Neural cell (in vitro differentiated cells): ENCODE measurements around the gene TMCC2. TPM values are rescaled to one million over a fixed set of nuclear protein-coding genes. Genes with fewer than 3 reads are reported as not detected.

Experiments used
- H2AFZ ChIP-seq: fragments of 200-600, 300-800 bp; sonication (generic), shearing (Covaris generic); 2 replicates; pipeline ENCODE4 v1.6.0; 2014; ENCODE audit warnings: low read depth, mild to moderate bottlenecking, antibody characterized with exemption, low read length, moderate library complexity
- H3F3A ChIP-seq: fragments of 200-600 bp; shearing (Covaris generic); 2 replicates; pipeline ENCODE4 v1.6.1; 2016; ENCODE audit warnings: mild to moderate bottlenecking, moderate library complexity, mixed read lengths, antibody characterized with exemption, low read length; ENCODE audit not compliant: insufficient read depth, poor library complexity, severe bottlenecking
- H3K27ac ChIP-seq: fragments of 200-600, 300-800 bp; sonication (generic), shearing (Covaris generic); 2 replicates; pipeline ENCODE4 v1.5.1; 2014; ENCODE audit warnings: mild to moderate bottlenecking, low read length, moderate library complexity
- H3K27me3 ChIP-seq: fragments of 300-800, 200-600 bp; sonication (generic), shearing (Covaris generic); 2 replicates; pipeline ENCODE4 v1.6.0; 2014; ENCODE audit warnings: mild to moderate bottlenecking, low read depth, low read length, moderate library complexity; ENCODE audit not compliant: insufficient read depth
- H3K36me3 ChIP-seq: fragments of 300-800, 200-600 bp; sonication (generic), shearing (Covaris generic); 2 replicates; pipeline ENCODE4 v1.5.1; 2014; ENCODE audit warnings: mild to moderate bottlenecking, antibody characterized with exemption, low read length, moderate library complexity; ENCODE audit not compliant: insufficient read depth
- H3K4me2 ChIP-seq: fragments of 300-800, 200-600 bp; sonication (generic), shearing (Covaris generic); 2 replicates; pipeline ENCODE4 v1.6.0; 2014; ENCODE audit warnings: mild to moderate bottlenecking, low read length
- H3K4me3 ChIP-seq: fragments of 300-800, 200-600 bp; sonication (generic), shearing (Covaris generic); 2 replicates; pipeline ENCODE4 v1.5.1; 2014; ENCODE audit warnings: mild to moderate bottlenecking, low read length, moderate library complexity
- H3K79me2 ChIP-seq: fragments of 200-600 bp; shearing (Covaris generic); replicated peaks from 2 replicates; pipeline ENCODE4 v1.6.0; 2014; ENCODE audit warnings: mild to moderate bottlenecking, low read length, moderate library complexity; ENCODE audit not compliant: insufficient read depth
- H3K9ac ChIP-seq: fragments of 300-800, 200-600 bp; sonication (generic), shearing (Covaris generic); 2 replicates; pipeline ENCODE4 v1.6.1; 2016; ENCODE audit warnings: mild to moderate bottlenecking, low read length, mixed read lengths
- H3K9me2 ChIP-seq: fragments of 200-600 bp; shearing (Covaris generic); 2 replicates; pipeline ENCODE4 v1.6.1; 2016; ENCODE audit warnings: mild to moderate bottlenecking, low read length, mixed read lengths; ENCODE audit not compliant: insufficient read depth
- H3K9me3 ChIP-seq: fragments of 200-600, 300-800 bp; sonication (generic), shearing (Covaris generic); 2 replicates; pipeline ENCODE4 v1.6.1; 2016; ENCODE audit warnings: mild to moderate bottlenecking, mixed run types, low read length, moderate library complexity, mixed read lengths
- H4K20me1 ChIP-seq: fragments of 200-600 bp; shearing (Covaris generic); 2 replicates; pipeline ENCODE4 v1.6.1; 2016; ENCODE audit warnings: mild to moderate bottlenecking, mixed run types; ENCODE audit not compliant: insufficient read depth
- CTCF ChIP-seq: fragments of 450-650 bp; IDR thresholded peaks from 2 replicates; pipeline ENCODE4 v1.5.1; 2014; ENCODE audit warnings: antibody characterized with exemption, mild to moderate bottlenecking, moderate library complexity; ENCODE audit not compliant: poor library complexity, severe bottlenecking
- EP300 ChIP-seq: fragments of 450-650 bp; conservative IDR thresholded peaks from 2 replicates; pipeline ENCODE4 v1.6.1; 2014; ENCODE audit warnings: antibody characterized with exemption, mild to moderate bottlenecking, moderate library complexity; ENCODE audit not compliant: poor library complexity, severe bottlenecking
- EZH2 ChIP-seq: fragments of 200-600, 300-800 bp; shearing (Covaris generic), sonication (generic); IDR thresholded peaks from 2 replicates; pipeline ENCODE4 v1.6.1; 2014; ENCODE audit warnings: antibody characterized with exemption, low read length, borderline replicate concordance, mild to moderate bottlenecking; ENCODE audit not compliant: insufficient read depth, poor library complexity, severe bottlenecking
- MXI1 ChIP-seq: fragments of 450-650 bp; conservative IDR thresholded peaks from 2 replicates; pipeline ENCODE4 v1.6.1; 2014; ENCODE audit warnings: antibody characterized with exemption, mild to moderate bottlenecking; ENCODE audit not compliant: poor library complexity, severe bottlenecking
- POLR2AphosphoS5 ChIP-seq: IDR thresholded peaks from 2 replicates; pipeline ENCODE4 v1.6.1; 2012
- RAD21 ChIP-seq: fragments of 450-650 bp; conservative IDR thresholded peaks from 2 replicates; pipeline ENCODE4 v1.6.1; 2014; ENCODE audit warnings: antibody characterized with exemption, mild to moderate bottlenecking, moderate library complexity
- REST ChIP-seq: IDR thresholded peaks from 2 replicates; pipeline ENCODE4 v1.6.1; 2012; ENCODE audit warnings: borderline replicate concordance
- SMC3 ChIP-seq: fragments of 450-650 bp; conservative IDR thresholded peaks from 2 replicates; pipeline ENCODE4 v1.6.1; 2014; ENCODE audit warnings: antibody characterized with exemption, mild to moderate bottlenecking, moderate library complexity; ENCODE audit not compliant: poor library complexity
- TAF1 ChIP-seq: IDR thresholded peaks from 2 replicates; pipeline ENCODE4 v1.6.1; 2012; ENCODE audit warnings: low read depth
- polyA plus RNA-seq: library from polyadenylated mRNA; depleted of rRNA; stranded (reverse); fragments of >200 nt; gene quantifications from 2 replicates; pipeline ENCODE4 v1.2.3, GENCODE V29; 2014

Gene TMCC2
- polyA plus RNA-seq, 1 donor from 2014 or later: 32.2 TPM

GRCh38 chr1:205258261-205258691 is 30.5 kb downstream of the TMCC2 start:
- TF ChIP-seq CTCF: no peak
- TF ChIP-seq TAF1: no peak
- no peak for TF ChIP-seq RAD21
- no peak for TF ChIP-seq EP300
- no peak for TF ChIP-seq REST
- TF ChIP-seq POLR2AphosphoS5: no peak
- no peak for TF ChIP-seq MXI1
- no peak for TF ChIP-seq SMC3
- TF ChIP-seq EZH2: no peak
- Histone ChIP-seq H3K36me3 (no peaks in the 10 kb centered on the region), H2AFZ (no peak overlapping the region), H3K9me3 (no peaks in the 10 kb centered on the region), H4K20me1 (no peaks in the 10 kb centered on the region), H3K9me2 (no peaks in the 10 kb centered on the region), H3K27ac (no peak overlapping the region), H3K4me2 (no peak overlapping the region), H3F3A (no peaks in the 10 kb centered on the region), H3K27me3 (no peaks in the 10 kb centered on the region), H3K79me2 (no peaks in the 10 kb centered on the region), H3K4me3 (no peak overlapping the region), H3K9ac (no peak overlapping the region)

- no peaks in the 10 kb centered on the region for H3F3A ChIP-seq
- H3K27ac ChIP-seq: no peak overlapping the region
- no peak overlapping the region for H3K4me2 ChIP-seq
- H2AFZ ChIP-seq: no peak overlapping the region
- TF ChIP-seq REST (no peak), RAD21 (no peak)
- H3K9me2 ChIP-seq: no peaks in the 10 kb centered on the region
- no peaks in the 10 kb centered on the region for H3K27me3 ChIP-seq
- H3K4me3 ChIP-seq: no peak overlapping the region
- H4K20me1 ChIP-seq: no peaks in the 10 kb centered on the region
- no peaks in the 10 kb centered on the region for H3K36me3 ChIP-seq
- no peaks in the 10 kb centered on the region for H3K79me2 ChIP-seq
- H3K9me3 ChIP-seq: no peaks in the 10 kb centered on the region
- no peak overlapping the region for H3K9ac ChIP-seq
Measured at GRCh38 chr1:205258719-205259118, 31.0 kb downstream of the TMCC2 start.
